K562 (cell line): ENCODE data around the gene PAF1. TPM values are rescaled to one million over a fixed set of nuclear protein-coding genes. Genes with fewer than 3 reads are reported as not detected.

Experiments
- CAMTA2 ChIP-seq: fragments of 250-450 bp; sonication (Bioruptor Pico); conservative IDR thresholded peaks from 2 replicates; pipeline ENCODE4 v1.5.1; 2022
- E2F1 ChIP-seq: sonication (generic); formaldehyde crosslinking; IDR thresholded peaks from 2 replicates; pipeline ENCODE4 v1.8.1; 2023; ENCODE audit warnings: mild to moderate bottlenecking, missing genetic modification reagents, moderate library complexity
- E2F5 ChIP-seq: sonication (generic); formaldehyde crosslinking; IDR thresholded peaks from 2 replicates; pipeline ENCODE4 v1.8.0; 2022; ENCODE audit warnings: mild to moderate bottlenecking, missing genetic modification reagents
- ETS2 ChIP-seq: IDR thresholded peaks from 2 replicates; pipeline ENCODE4 v1.6.1; 2016; ENCODE audit warnings: borderline replicate concordance, missing genetic modification characterization, mild to moderate bottlenecking, moderate library complexity, missing compliant biosample characterization; ENCODE audit not compliant: poor library complexity, severe bottlenecking
- FOXK2 ChIP-seq, 2 experiments: fragments of 450-650 bp; IDR thresholded peaks in 1 of 2; conservative IDR thresholded peaks in 1 of 2; 2 replicates each; pipeline ENCODE4 v1.6.1; 2016; ENCODE audit warnings: low read depth in 2 of 2, mild to moderate bottlenecking in 1 of 2
- KLF13 ChIP-seq: fragments of 450-650 bp; IDR thresholded peaks from 2 replicates; pipeline ENCODE4 v1.6.1; 2016; ENCODE audit warnings: missing genetic modification characterization, low read depth, mild to moderate bottlenecking, missing compliant biosample characterization, moderate library complexity, borderline replicate concordance
- MAFG ChIP-seq: fragments of 450-650 bp; conservative IDR thresholded peaks from 2 replicates; pipeline ENCODE4 v1.6.1; 2016; ENCODE audit warnings: missing genetic modification characterization, missing compliant biosample characterization
- MAFK ChIP-seq: IDR thresholded peaks from 2 replicates; pipeline ENCODE4 v1.6.1; 2011; ENCODE audit warnings: low read length, improper control_type of control experiment
- MYBL2 ChIP-seq, 2 experiments: fragments of 450-650 bp in 1 of 2; sonication (generic) in 1 of 2; formaldehyde crosslinking in 1 of 2; IDR thresholded peaks; 2 replicates each; pipeline versions ENCODE4 v1.6.1 to v1.8.1; 2017 to 2022; ENCODE audit warnings: borderline replicate concordance in 1 of 2, inconsistent platforms in 1 of 2, low read depth in 1 of 2, mild to moderate bottlenecking in 1 of 2, missing genetic modification reagents in 1 of 2, moderate library complexity in 1 of 2
- PHB ChIP-seq: fragments of 250-450 bp; sonication (Bioruptor Pico); IDR thresholded peaks from 2 replicates; pipeline ENCODE4 v1.5.0; 2021
- RFX1 ChIP-seq: fragments of 450-650 bp; IDR thresholded peaks from 2 replicates; pipeline ENCODE4 v1.6.1; 2016; ENCODE audit warnings: mild to moderate bottlenecking, moderate library complexity
- SMARCA4 ChIP-seq: fragments of 450-650 bp; IDR thresholded peaks from 2 replicates; pipeline ENCODE4 v1.6.1; 2016
- TAF1 ChIP-seq: IDR thresholded peaks from 2 replicates; pipeline ENCODE4 v1.6.1; 2011; ENCODE audit warnings: mild to moderate bottlenecking, low read length, moderate library complexity; ENCODE audit not compliant: insufficient read depth, control insufficient read depth, severe bottlenecking; ENCODE audit errors: extremely low read depth
- TAL1 ChIP-seq: fragments of 450-650 bp; IDR thresholded peaks from 2 replicates; pipeline ENCODE4 v1.6.1; 2016; ENCODE audit warnings: mild to moderate bottlenecking
- TEAD2 ChIP-seq: fragments of 450-650 bp; IDR thresholded peaks from 2 replicates; pipeline ENCODE4 v1.6.1; 2016; ENCODE audit warnings: missing genetic modification characterization, control low read depth, missing compliant biosample characterization
- USF1 ChIP-seq: sonication (generic); formaldehyde crosslinking; IDR thresholded peaks from 2 replicates; pipeline ENCODE4 v1.9.0; 2022; ENCODE audit warnings: mild to moderate bottlenecking, missing genetic modification reagents
- YBX1 ChIP-seq: fragments of 450-650 bp; IDR thresholded peaks from 2 replicates; pipeline ENCODE4 v1.7.1; 2016; ENCODE audit warnings: mild to moderate bottlenecking
- ZNF165 ChIP-seq: fragments of 250-450 bp; sonication (Bioruptor Pico); IDR thresholded peaks from 2 replicates; pipeline ENCODE4 v1.4.0; 2020; ENCODE audit warnings: borderline replicate concordance
- ZNF224 ChIP-seq: sonication (generic); formaldehyde crosslinking; IDR thresholded peaks from 2 replicates; pipeline ENCODE4 v1.8.0; 2022; ENCODE audit warnings: mild to moderate bottlenecking, missing genetic modification reagents
- ZNF518B ChIP-seq: fragments of 250-450 bp; sonication (Bioruptor Pico); IDR thresholded peaks from 2 replicates; pipeline ENCODE4 v1.5.0; 2021; ENCODE audit warnings: mild to moderate bottlenecking, moderate library complexity
- ZNF586 ChIP-seq: fragments of 450-650 bp; formaldehyde crosslinking; conservative IDR thresholded peaks from 2 replicates; pipeline ENCODE4 v1.4.0; 2020; ENCODE audit warnings: mild to moderate bottlenecking, moderate library complexity
- ZSCAN29 ChIP-seq: fragments of 450-650 bp; IDR thresholded peaks from 2 replicates; pipeline ENCODE4 v1.6.1; 2017
- polyA plus RNA-seq, 8 experiments: library from polyadenylated mRNA; depleted of rRNA in 4 of 8; stranded (reverse) in 5 of 8; unstranded in 3 of 8; fragments of >200 nt; fragmentation: Nextera tagmentation in 2 of 8; fragmentation: Illumina TruSeq in 1 of 8; extraction: Ambion mirVana in 2 of 8; extraction: Trizol in 1 of 8; gene quantifications; 2 replicates each; pipeline versions ENCODE4 v1.2.1 to v1.2.3, GENCODE V29; 2011 to 2014; ENCODE audit warnings: inconsistent platforms in 1 of 8, missing spikeins in 1 of 8
- total RNA-seq, 7 experiments: library from RNA; depleted of rRNA in 6 of 7; stranded (reverse); fragments of >200 nt in 6 of 7; fragmentation: Illumina TruSeq in 2 of 7; extraction: Trizol in 2 of 7; gene quantifications; 2 replicates each; pipeline versions ENCODE4 v1.2.1 to v1.2.3, GENCODE V29; 2011 to 2021; ENCODE audit warnings: low replicate concordance in 1 of 7

The PAF1 gene
- total and polyA plus RNA-seq, 9 of the 15 experiments (the other 6 are each of a cell fraction or from before 2014, with no cell fraction given) = 1.5 to 45.0 (median 33.8) TPM

- TF ChIP-seq ETS2 (no peak), TAL1 (no peak), SMARCA4 (peak; percentile 65; the same call in 1 of the 2 replicates), ZNF224 (peak; percentile 20; the same call in 1 of the 2 replicates), ZNF518B (CRISPR knock-in tag) (no peak), E2F5 (CRISPR knock-in tag) (peak; percentile 83), FOXK2 (conservative IDR thresholded peaks at IDR 0.05 in 1 of 2, IDR thresholded peaks at IDR 0.05 in 1 of 2; ENCODE audit: low read depth in 2 of 2) (peak; percentile 32 to 58; a peak in 1 of 4 replicates), TEAD2 (tag) (no peak), E2F1 (CRISPR knock-in tag) (0 out of 2 replicates have a peak, but pooled peaks have one; percentile 36), RFX1 (peak; percentile 88), ZNF165 (CRISPR knock-in tag) (no peak), MYBL2 (IDR thresholded peaks at IDR 0.05; ENCODE audit: low read depth) (no peak), MYBL2 (CRISPR knock-in tag; IDR thresholded peaks at IDR 0.05; ENCODE audit: borderline replicate concordance) (no peak), KLF13 (peak; percentile 88), MAFG (tag) (no peak), MAFK (no peak; the same call in 1 of the 2 replicates), ZNF586 (CRISPR knock-in tag) (no peak), ZSCAN29 (no peak), YBX1 (no peak), CAMTA2 (no peak), TAF1 (peak; percentile 95), PHB (CRISPR knock-in tag) (no peak), USF1 (CRISPR knock-in tag) (peak; percentile 41; the same call in 1 of the 2 replicates)
Observed at GRCh38 chr19:39341719-39342604, 48.9 kb downstream of the PAF1 start, which contains the start of gene SAMD4B (continued).
